ENCODE results near the gene CRACR2B.

Gene CRACR2B

DNA sequence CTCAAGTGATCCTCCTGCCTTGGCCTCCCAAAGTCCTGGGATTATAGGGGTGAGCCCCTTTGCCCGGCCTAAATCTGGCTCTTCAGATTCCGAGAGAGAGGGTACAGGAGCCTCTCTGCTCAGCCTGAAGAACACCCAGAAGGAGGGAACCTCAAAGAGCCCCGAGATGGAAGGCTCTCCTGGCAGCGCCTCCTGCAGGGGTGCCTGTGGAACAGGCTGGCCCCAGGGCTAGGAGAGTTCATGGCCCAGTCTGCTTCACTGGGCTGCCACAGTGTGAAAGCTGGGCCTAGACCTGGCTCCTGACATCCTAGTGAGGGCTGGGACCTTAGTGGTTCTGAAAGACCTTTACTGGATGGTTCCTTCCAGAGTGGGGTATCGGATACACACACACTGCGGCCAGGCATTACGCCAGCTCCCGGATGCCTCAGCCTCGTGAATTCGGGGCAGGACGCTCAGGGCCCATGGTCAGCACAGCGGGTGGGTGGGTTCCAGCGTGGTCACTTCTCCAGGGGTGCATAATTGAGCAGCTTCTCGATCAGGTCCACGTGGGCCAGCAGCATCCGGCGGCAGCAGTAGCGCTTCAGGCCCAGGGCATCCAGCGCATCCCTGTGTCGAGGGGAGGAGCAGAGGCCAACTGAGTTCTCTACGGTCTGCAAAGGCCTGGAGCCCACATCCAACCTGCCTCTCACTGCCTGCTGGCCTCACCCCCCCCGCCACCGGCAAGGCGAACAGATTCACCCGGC, 12.3 kb downstream of the CRACR2B start:
- DNase-seq: no peak

DNA sequence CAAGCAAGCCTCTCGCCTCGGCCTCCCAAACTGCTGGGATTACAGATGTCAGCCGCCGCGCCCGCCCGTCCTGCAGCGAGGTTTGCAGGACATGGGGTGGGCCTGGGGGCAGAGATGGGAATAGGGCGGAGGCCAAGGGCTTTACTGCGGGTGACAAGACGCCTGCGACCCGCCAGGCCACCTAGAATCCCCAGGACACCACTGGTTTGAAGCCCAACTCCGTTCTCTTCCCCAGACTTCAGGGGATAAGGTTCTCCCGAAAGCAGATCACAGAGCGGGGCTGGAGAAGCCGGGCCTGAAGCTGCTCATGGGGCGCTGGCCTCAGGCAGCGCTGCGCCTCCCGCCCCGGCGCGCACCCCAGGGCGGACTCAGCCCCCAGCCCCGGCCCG, 14.3 kb downstream of the CRACR2B start:
- no peak for DNase-seq

DNA sequence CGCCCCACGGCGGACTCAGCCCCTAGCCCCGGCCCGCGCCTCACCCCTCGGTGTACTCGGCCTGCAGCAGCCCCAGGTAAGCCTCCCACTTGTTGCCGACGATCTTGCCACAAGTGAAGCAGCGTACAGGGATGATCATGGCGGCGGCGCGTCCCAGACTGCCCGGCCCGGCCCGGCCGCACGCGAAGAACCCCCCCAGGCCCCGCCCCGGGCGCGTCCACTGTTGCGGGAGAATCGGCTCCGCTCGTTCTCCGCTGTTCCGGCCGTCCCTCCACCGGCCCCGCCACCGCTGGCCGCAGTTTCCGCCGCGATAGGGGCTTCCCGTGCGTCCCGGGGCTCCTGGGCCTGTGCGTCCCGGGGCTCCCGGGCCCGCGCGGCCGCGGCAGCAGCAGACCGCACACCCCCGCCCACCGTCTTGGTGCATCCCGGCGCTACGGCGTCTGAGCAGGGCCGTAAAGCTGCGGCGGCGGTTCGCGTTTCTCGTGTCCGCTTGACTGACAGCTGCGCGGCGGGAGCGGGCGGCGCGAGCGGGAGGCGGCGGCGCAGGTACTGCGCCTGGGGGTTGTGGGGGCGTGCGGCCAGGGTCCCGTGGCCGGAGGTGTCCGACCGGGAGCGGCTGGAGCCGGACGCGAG, 14.8 kb downstream of the CRACR2B start, which contains the start of the genes POLR2L and TSPAN4:
TSS of gene POLR2L (minus strand) at position 160 of the 633 bp plus-strand sequence. CDS start at position 139, 21 bp downstream.
TSS of gene TSPAN4 (plus strand) at position 483 of the 633 bp plus-strand sequence. CDS start 7,453 bp downstream, outside the sequence.
- peak; percentile 93 for DNase-seq

DNA sequence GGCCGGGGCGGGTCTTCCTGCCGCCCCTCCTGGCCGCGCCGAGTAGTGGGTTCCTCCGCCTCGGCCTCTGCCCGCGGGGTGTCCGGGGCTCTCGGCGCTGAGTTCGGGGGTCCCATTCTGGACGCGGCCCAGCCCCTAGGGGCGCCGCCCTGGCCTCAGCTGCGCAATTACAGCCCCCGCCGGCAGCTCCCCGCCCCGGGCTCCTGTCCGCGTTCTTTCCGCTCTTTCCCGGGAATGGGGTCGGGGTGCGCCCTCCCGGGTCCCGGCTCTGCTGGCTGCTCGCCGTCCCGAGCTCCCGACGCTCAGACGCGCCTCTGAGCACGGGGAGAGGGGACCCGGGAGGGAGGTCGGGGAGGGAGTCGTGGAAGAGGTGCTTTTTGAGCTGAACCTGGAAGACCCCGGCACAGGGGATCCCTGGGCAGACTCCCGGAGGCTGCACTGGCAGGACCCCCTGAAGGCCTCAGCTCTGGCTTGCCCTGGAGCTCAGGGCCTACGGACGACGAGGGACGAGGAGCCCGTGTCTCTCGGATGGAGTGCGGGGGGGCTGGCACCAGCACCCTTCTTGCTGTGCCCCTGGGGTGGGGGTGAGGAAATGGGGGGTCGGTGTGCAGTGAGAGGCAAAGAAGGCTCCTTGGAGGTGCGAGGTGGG, 15.5 kb downstream of the CRACR2B start:
- no peak for DNase-seq

DNA sequence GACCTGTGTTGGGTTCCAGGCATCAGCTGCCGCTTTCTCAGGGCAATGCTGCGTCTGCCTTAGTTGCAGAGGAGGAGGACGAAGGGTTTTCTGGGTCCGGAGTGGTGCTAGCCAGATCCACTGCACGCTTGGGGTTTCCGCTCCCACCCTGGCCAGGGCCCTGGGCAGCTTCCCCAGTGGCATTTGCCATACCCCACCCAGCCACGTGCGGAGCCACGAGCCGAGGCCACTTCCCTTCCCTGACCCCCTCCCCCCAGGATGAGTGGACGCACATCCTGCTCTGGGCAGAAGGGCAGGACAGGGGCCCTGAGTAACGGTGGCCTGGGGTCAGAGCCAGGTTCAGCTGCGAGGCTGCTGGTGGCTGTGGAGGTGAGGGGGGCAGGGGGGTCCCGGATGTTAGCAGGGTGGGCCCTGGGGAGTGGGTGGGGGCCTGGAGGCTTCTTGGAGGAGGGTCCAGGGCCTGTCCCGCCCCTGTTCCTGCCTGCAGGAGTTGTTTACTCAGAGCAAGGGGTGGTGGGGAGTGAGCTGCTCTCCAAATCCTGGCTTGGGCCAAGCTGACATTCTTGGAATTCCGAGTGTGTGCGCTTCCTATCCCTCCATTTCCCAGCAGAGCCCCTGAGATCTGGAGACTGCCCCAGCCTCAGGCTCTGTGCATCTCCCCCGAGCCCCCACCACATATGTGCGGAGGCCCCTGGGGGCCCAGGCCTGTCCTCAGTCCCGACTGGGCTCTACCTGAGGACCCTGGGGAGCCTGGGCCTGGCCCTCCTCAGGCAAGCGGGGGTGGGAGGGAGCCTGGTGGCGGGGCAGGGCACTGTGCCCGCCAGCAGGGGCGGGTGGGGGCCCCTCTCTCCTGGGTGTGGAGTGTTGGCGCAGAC, 16.3 kb downstream of the CRACR2B start:
- DNase-seq: peak; percentile 44

DNA sequence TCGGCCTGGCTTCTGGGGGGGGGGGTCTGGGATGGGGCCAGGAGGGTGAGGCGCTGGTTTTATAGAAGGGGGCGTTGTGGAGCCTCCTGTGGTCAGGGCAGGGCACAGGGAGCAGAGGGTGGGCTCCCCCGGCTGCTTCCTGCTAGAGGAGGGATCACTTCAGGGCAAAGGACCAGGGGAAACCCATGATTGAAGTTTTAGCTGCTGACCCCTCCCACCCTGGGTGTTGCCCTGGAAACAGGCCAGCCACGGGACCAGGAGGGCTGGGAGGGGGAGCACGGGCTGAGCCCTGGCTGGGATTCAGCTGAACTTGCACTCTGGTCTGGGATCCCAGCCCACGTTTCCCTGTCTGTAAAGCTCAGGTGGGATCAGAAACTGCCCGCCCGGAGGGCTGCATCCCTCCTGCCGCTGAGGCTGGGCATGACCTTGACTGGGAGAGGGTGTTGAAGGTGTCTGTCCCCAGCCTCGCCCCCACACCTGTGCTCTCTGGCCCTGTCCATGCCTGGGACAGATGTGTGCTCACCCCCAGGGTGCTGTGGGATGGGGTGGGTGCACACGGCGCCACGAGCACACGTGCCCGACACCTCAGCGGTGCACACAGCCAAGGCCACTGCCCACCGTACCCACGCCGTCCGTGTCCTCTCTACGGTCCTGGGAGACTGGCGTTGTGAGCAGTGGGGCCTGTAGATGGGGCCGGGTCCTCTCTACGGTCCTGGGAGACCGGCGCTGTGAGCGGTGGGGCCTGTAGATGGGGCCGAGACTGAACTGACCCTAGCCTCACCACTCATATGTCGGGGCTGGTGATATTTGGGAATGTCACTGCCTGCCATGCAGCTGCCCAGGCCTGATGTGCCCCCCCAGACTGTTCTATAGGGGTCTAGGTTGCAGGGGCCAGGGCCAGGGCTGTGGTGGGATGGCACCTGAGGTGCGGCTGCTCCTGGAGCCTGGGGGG, 17.2 kb downstream of the CRACR2B start:
- peak; percentile 85 for DNase-seq

DNA sequence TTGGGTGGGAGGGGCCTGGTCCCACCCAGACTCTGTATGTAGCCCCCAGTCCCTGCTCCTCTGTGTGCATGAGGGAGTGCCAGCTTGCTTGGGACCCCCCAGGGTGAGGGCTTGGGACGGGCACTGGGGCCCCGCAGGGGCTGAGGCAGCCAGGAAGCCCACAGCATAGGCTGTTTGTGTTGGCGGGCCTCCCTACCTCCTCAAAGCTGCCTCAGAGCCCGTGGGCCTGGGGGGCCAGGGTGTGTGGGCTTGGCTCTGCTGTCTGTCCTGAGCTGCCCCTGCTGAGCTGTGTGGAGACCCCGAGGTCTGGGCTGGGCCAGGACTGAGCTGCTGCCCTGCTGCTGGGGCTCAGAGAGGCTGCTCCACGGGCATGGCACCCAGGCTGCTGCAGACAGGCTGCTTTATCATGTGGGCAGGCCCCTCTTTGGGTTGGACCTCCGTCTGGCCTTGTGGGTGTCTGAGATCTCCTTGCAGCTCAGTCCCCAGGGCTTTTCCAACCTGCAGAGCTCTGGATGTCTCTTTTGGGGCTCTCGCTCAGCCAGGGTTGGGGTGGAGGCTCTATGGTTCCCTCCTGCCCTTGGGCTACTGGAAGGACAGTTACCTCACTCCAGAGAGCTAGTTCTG, 18.3 kb downstream of the CRACR2B start:
- no peak for DNase-seq

DNA sequence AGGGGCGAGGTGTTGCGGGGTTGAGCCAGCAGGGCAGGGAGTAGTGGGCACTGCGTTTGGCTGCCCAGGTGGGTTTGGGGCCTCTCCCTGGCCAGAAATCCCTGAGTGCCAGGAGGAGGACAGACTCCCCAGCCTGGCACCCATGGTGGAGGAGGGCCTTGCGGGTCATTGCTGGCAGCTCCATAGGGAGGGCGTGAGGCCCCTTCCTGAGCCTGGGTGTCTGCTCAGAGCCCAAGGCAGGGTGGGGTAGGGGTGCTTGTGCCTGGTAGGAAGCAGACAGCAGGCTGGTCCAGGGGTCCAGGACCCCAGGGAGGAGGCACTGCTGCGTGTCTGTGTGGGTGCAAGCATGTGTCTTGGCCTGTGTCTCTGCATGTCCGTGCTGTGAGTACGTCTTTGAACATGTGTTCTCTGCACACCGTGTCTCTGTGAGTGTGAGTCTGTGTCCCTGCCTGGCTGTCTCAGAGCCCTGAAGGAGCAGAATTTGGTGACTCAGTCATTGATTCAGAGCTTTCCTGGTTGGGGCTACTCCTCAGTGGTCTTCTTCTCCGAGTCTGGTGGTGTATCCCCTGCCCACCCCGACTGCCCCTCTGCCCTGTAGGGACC, 18.9 kb downstream of the CRACR2B start:
- no peak for DNase-seq

DNA sequence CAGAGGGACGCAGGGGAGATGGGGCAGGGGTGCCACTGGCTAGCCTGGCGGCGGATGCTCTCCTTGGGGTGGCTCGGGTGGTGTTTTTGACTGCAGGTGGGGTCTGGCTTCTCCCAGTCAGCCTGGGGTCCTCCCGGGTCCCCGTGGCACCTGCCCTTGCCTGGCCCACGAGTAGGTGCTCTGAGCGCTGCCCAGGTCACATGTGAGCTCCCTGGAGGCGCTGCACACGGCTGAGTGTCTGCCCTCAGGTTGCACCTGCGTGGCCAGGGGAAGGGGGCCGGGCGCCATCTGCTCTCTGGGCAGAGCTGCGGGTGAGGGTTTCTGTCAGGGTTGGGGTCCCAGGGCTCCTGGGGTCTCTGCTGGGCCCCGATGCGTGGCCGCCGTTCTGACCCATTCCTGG, 20.2 kb downstream of the CRACR2B start:
- DNase-seq: peak; percentile 36

DNA sequence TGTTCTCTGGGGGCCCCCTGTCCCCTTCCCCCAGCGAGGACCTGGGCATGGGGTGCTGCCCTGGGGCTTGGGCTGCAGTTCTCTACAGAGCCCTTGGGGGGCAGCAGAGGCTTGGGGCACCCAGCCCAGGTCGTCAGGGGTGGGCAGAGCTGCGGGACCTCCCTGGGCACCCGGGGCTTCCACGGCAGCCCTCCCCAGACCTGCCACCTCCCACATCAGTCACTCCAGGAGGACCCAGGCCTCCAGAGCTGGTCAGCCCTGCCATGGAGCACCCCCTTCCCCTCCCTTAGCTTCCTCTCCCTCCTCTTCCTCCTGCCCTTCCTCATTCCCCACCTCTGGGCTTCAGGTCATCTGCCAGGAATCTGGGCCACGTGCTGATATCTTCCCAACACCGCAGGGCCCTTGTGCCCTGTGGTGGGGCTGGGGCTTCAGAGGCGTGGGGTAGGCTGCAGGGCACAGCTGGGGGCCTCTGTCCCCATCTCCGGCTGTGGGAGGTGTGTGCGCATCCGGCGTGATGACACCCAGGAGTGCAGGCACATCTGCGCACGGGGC, 20.7 kb downstream of the CRACR2B start:
- peak; percentile 69 for DNase-seq

DNA sequence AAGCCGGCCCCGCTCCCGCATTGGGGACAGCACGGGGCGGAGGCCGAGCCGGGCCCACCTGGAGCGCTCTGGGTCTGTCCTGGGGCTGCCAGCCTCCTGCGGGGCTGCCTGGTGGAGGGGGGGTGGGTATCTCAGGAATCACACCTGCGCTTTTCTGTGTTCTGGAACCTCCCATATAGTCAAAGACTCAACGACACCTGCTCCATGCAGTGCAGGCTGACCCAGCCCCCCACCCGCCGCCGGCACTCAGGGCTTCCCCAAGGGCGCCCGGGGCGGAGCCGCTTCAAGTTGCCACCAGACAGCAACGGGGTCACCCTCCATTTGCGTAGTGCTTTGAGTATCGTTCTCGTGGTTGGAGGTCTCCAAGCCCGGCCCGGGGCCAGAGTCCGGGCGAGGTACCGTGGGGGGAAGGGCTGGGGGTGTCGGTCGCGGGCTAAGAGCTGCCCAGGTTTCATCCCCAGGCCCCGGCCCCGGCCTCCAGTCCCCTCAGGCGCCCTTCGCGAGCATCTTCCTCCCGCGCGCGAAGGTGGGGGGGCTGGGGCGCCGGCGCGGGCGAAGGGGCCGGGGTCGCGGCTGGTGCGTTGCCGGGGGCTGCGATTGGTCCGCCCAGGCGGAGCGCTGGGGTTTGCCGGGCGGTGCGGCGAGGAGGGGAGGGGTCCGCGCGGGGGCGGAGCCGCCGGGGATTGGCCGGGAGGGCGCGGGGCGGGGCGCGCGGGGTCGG, 21.5 kb downstream of the CRACR2B start:
- DNase-seq: peak; percentile 80

DNA sequence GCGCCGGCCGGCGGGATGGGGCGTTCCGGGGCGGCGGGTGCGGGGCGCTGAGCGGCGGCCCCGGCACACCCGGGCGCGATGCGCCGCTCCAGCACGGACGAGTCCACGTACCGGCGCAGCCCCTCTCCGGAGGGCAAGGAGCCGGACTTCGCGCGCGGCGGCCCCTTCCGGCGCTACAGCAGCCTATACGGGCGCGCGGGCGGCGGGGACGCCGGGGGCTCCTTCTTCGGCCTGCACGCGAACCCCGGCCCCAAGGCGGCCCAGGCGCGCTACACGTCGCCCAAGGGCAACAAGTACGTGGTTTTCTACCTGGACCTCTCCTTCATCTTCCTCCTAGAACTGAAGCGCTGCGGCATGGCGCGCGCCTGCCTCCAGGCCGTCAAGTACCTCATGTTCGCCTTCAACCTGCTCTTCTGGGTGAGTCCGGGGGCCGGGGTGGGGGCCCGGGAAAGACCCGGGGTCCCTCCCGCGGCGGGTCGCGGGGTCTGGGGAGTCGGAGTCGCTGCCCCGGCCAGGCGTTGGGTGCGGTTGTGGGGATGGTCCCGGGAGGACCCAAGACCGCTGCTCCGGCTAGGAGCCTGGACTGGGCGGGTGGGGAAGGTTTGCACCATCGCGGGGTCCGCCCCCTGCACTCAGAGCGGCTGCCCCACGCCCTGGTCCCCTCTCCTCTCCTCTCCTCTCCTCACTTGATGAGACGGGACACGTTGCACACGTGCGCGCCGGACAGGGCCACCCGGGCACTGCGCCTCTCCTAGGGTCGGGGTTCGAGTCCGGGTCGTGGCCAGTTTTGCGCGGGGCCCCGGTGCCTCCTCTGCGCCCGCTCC, 22.4 kb downstream of the CRACR2B start:
- no peak for DNase-seq

DNA sequence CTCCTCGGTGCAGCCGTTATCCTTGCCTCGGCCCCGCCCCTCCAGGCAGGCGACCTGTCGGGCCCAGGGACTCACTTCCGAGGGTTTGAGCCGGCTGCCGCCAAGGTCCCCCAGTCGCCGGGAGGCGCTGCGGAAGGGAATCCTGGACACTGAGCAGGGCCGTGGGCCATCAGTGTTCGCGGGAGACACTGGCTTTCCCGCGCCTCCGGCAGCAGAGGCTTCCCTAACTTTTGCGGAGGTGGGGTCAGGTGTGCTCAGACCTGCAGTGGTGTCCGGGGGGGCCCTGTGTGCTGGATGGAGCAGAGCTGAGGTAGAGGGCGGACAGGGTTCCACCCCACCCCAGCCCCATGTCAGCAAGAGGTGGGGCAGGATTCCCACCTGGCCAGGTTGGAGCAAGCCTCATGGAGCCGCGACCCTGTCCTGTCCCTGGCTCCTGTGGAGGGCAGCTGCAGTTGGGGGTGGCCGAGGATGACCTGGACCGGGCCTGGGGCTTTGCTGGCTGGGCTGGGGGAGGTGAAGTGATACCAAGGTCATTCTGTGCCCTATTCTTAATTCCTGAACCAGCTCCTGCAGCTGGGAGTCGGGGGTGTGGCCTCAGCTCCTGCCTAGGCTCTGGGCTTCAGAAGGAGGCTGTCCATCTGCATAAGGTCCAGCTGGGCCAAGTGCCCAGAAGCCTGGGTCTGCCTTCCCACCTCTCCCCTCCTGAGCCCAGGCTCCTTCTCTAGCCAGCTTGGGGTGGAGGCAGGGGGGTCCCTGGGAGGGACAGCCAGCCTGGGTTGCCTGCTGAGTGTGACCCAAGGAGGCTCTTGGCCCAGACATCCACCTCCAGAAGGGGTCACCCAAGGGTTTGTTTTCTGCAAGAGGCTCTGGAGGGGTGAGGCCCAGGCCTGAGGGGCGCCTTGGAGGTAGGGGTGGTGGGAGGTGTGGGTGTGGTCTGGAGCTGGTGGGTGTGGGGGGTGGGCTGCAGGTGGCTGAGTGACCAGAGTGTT, 23.4 kb downstream of the CRACR2B start:
- no peak for DNase-seq

DNA sequence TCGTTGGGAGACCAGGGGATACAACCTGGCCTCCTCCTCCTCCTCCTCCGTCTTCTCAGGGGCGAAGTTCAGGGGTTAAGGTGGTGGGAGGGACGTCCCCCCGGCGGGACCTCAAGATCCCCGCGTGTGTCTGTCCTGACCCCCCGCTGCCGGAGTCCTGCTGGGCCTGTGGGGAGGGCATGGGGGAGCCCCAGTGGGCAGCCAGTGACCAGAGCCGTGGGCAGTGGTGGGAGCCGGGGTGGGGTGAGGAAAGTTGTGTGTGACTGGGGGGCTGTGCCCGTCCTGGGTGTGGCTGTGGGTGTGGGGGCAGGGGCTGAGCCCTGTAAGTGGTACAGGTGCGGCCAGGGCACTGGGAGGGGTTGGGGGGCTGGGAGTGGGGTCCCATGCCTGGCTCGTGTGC, 25.0 kb downstream of the CRACR2B start:
- no peak for DNase-seq

DNA sequence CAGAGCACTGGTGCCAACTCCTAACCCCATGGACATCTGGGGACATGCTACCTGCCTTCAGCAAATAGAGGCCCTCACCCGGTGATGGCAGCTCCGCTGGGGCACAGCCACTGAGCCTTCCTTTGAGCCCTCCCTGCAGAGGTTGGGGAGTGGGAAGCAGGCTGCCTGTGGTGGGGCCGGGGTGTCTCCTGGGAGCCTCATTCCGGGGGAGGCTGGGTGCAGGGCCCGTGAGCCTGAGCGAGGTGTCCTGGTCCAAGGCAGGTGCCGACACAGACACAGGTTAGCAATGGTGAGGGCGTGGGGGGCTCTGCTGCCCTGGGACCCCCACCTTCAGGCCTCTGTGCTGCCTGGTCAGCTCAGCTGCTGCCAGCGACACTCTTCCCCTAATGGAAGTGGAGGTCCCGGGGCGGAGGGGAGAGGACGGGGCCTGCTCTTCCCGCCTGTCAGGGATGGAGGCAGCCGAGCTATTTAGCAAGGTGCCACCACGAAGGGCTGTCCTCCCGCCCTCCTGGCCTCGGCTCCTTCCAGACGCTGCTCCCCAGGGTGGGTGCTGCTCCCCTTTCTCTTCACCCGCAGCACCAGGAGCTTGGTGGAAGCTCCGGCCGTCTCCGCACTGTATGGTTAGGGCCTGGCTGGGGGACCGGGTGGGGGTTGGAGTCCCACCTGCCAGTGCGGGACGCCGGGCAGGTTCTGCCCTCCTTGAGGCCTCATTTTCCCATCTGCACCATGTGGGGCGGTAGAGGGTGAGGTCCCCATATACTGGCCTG, 26.1 kb downstream of the CRACR2B start:
- DNase-seq: no peak

DNA sequence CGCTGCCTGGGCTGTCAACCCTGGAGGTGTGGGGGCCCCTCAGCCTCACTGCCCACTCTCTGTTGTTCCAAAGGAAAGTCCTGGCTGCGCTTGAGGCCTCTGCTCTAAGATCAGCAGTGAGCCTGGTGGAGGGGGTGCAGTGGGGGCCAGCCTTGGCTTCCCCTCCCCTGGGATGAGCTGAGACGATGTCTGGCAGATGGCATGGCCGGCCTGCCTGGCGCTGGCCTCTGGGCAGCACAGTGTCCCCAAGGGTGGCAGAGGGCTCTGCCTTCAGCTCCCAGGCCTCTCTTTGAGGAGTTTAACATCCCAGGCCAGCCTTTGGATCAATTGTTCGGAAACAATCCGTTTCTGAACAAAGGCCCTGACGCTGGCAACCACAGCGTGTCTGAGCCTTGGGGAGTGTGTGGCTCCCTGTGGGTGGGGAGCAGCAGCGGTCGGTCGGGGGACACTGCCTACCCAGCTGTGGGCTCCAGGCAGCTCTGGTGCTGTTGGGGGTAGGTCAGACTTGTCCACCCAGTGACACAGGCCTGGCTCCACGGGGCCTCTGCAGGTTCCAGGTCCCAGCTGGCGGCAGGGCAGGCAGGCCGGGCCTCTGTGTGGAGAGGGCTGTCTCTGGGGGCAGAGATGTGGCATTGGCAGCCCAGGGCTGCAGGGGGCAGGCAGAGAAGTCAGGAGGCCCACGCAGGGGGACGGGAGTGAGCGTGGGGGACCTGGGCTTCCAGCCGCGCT, 27.0 kb downstream of the CRACR2B start:
- DNase-seq: no peak
